ENCODE results near the gene SSBP2. TPM values are rescaled to one million over a fixed set of nuclear protein-coding genes. Genes with fewer than 3 reads are reported as not detected.

SSBP2 gene
- total RNA-seq: 17.6 TPM
- 10 to 100 TPM; 27.9 to 43.0 (median 37.6) TPM for polyA plus RNA-seq

DNA sequence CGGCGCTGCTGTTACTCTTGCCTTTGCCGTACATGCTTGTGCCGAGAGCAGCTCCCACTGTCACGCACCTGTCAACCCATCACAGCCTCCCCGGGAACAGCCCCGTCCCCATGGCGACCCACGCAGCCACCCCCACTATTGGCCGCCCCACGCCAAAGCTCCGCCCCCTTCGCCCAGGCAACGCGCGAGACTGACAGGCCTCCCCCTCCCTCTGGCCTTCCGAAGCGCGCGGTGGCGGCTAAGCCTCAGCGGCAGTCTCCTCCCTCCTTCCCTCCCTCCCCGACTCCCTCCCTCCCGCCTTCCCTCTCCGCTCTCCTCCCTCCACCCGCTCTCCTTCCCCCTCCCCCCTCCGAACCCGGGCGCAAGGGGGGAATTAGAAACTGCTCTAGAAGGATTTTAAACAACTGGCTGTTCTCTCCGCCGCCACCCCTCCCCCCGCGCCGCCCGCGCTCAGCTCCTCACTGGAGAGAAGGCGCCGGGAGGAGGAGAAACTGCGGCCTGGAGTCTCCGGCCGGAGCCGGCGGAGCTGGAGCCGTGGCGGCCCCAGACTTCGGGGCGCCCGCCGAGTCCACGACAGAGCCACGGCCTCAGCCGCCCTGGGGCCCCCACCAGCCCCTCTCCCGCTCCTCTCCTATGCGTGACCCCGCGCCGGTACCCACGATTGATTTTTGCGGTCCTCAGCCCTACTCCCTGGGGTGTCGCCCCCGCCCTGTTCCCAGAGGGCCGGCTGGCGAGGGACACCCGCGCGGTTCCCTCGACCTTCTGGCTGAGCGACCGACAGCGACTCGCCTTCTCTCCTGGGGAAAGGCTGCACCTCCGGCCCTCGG is at the start of gene SSBP2:
Gene SSBP2, minus strand, starts transcription at position 89 of the 827 bp plus-strand sequence. Its CDS starts 55 bp downstream, at position 34.
- Histone ChIP-seq H3K27ac (ENCODE audit: insufficient read depth, low read length, poor library complexity, severe bottlenecking) (peak within 1 kb of the TSS; percentile 79), H3K4me3 (ENCODE audit: low read depth, low read length) (peak within 1 kb of the TSS; percentile 48), H3K4me1 (ENCODE audit: control insufficient read depth, insufficient read depth, low read length, poor library complexity, severe bottlenecking) (peaks cover 17% of the 10 kb centered on the region), H3K36me3 (ENCODE audit: control insufficient read depth, insufficient read depth, low read length) (no peaks in the 10 kb centered on the region), H3K27me3 (ENCODE audit: control insufficient read depth, insufficient read depth, low read length) (peaks cover 7% of the 10 kb centered on the region), H3K9me3 (ENCODE audit: control insufficient read depth in 2 of 2, low read length in 2 of 2) (no peaks in the 10 kb centered on the region)
- Mint-ChIP-seq H3K36me3 (no peaks in the 10 kb centered on the region), H3K4me1 (peaks cover 16 to 27% (median 21%) of the 10 kb centered on the region in 4 donors), H3K27me3 (peaks cover 37% of the 10 kb centered on the region), H3K9me3 (peaks cover 0 to 2% (median 0%) of the 10 kb centered on the region in 7 donors), H3K27ac (peak within 1 kb of the TSS; percentile 79 to 92 (median 91)), H3K4me3 (peak within 1 kb of the TSS; percentile 95 to 98 (median 96))
- DNase-seq (peak; percentile 99), ATAC-seq (ENCODE audit: low read depth in 2 of 2) (peak; percentile 91)

DNA sequence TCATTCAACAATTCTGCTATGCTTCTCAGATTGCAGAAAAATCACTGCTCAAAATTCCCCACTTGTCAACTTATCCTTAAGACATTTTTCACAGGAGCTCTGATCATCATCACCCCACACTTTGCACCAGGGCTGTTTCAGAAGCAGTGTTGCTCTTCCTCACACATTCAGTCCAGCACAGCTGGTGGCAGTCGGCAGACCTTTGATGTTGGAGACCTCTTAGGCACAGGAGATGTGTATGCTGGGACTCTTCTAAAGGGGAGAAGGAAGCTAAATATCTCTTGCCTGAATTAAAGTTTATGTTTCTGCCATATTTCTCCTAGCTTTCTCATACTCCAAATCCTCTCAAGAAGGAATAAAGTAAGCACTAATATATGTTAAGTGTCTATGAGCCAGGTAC is 44.8 kb upstream of the SSBP2 start:
- Mint-ChIP-seq H3K27ac (no peak overlapping the region), H3K27me3 (peaks cover 24% of the 10 kb centered on the region), H3K36me3 (no peaks in the 10 kb centered on the region), H3K4me1 (peaks cover 0 to 7% (median 3%) of the 10 kb centered on the region in 4 donors), H3K9me3 (no peaks in the 10 kb centered on the region), H3K4me3 (no peak overlapping the region)
- Histone ChIP-seq H3K27ac (ENCODE audit: insufficient read depth, low read length, poor library complexity, severe bottlenecking) (no peak overlapping the region), H3K4me3 (ENCODE audit: low read depth, low read length) (no peak overlapping the region), H3K4me1 (ENCODE audit: control insufficient read depth, insufficient read depth, low read length, poor library complexity, severe bottlenecking) (no peaks in the 10 kb centered on the region), H3K9me3 (ENCODE audit: control insufficient read depth in 2 of 2, low read length in 2 of 2) (no peaks in the 10 kb centered on the region), H3K36me3 (ENCODE audit: control insufficient read depth, insufficient read depth, low read length) (no peaks in the 10 kb centered on the region), H3K27me3 (ENCODE audit: control insufficient read depth, insufficient read depth, low read length) (no peaks in the 10 kb centered on the region)
- DNase-seq: no peak
- ATAC-seq (ENCODE audit: low read depth in 2 of 2): no peak

DNA sequence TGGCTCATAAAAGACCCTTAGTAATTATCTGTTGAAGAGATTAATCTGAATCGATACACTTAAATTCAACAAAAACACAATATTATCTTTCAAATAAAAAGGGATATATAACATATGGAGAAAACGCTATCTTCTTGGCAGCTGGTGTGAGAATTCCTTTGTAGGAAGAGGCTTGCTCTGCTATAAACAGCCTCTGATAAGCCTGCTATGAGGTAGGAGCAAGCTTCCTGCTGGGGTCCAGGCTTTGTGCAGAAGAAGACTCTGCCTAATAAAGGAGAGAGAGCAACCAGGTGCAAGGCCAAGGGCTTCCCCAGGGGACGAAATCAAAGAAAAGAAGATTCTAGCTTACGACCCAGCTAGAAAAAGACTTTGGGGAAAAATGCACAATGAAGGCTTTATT is 43.3 kb upstream of the SSBP2 start:
- H3K4me3 Mint-ChIP-seq: no peak overlapping the region
- Histone ChIP-seq H3K27ac (ENCODE audit: insufficient read depth, low read length, poor library complexity, severe bottlenecking) (no peak overlapping the region), H3K4me3 (ENCODE audit: low read depth, low read length) (no peak overlapping the region), H3K4me1 (ENCODE audit: control insufficient read depth, insufficient read depth, low read length, poor library complexity, severe bottlenecking) (no peaks in the 10 kb centered on the region), H3K36me3 (ENCODE audit: control insufficient read depth, insufficient read depth, low read length) (no peaks in the 10 kb centered on the region), H3K27me3 (ENCODE audit: control insufficient read depth, insufficient read depth, low read length) (no peaks in the 10 kb centered on the region), H3K9me3 (ENCODE audit: control insufficient read depth in 2 of 2, low read length in 2 of 2) (no peaks in the 10 kb centered on the region)
- no peak overlapping the region for H3K27ac Mint-ChIP-seq
- no peak for ATAC-seq (ENCODE audit: low read depth in 2 of 2)
- no peak for DNase-seq
- peaks cover 0 to 4% (median 2%) of the 10 kb centered on the region in 4 donors for H3K4me1 Mint-ChIP-seq
- no peaks in the 10 kb centered on the region for H3K9me3 Mint-ChIP-seq
- H3K36me3 Mint-ChIP-seq: no peaks in the 10 kb centered on the region
- peaks cover 20% of the 10 kb centered on the region for H3K27me3 Mint-ChIP-seq

DNA sequence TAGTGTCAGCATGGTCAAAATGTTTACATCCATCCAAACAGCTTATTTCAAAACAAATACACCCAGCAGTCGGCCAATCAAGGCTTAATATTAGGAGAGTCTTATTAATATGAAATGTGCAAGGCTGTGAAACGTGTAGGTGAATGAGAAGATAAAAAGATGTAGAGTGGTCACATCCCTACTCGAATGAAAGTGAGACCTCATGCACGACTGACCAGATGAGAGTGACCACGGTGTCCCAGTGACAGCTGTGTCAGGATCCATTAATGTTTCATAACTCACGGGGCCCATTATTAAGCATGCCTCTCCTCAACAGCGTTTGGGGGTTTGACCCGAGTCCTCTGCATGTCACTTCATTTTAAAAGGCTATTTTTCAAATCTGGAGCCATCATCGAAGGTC is 39.4 kb upstream of the SSBP2 start:
- no peaks in the 10 kb centered on the region for H3K36me3 ChIP-seq (ENCODE audit: control insufficient read depth, insufficient read depth, low read length)
- DNase-seq (no peak), ATAC-seq (ENCODE audit: low read depth in 2 of 2) (no peak)
- H3K4me1 ChIP-seq (ENCODE audit: control insufficient read depth, insufficient read depth, low read length, poor library complexity, severe bottlenecking): peaks cover 4% of the 10 kb centered on the region
- peaks cover 9% of the 10 kb centered on the region for H3K27me3 Mint-ChIP-seq
- no peaks in the 10 kb centered on the region for H3K27me3 ChIP-seq (ENCODE audit: control insufficient read depth, insufficient read depth, low read length)
- H3K9me3 ChIP-seq (ENCODE audit: control insufficient read depth in 2 of 2, low read length in 2 of 2): no peaks in the 10 kb centered on the region
- H3K9me3 Mint-ChIP-seq: no peaks in the 10 kb centered on the region
- peaks cover 3 to 12% (median 12%) of the 10 kb centered on the region in 4 donors for H3K4me1 Mint-ChIP-seq
- no peak overlapping the region for H3K4me3 ChIP-seq (ENCODE audit: low read depth, low read length)
- H3K36me3 Mint-ChIP-seq: no peaks in the 10 kb centered on the region
- H3K27ac Mint-ChIP-seq: peak overlapping the region in 1 of 3 donors; percentile 76
- H3K27ac ChIP-seq (ENCODE audit: insufficient read depth, low read length, poor library complexity, severe bottlenecking): no peak overlapping the region
- H3K4me3 Mint-ChIP-seq: no peak overlapping the region

DNA sequence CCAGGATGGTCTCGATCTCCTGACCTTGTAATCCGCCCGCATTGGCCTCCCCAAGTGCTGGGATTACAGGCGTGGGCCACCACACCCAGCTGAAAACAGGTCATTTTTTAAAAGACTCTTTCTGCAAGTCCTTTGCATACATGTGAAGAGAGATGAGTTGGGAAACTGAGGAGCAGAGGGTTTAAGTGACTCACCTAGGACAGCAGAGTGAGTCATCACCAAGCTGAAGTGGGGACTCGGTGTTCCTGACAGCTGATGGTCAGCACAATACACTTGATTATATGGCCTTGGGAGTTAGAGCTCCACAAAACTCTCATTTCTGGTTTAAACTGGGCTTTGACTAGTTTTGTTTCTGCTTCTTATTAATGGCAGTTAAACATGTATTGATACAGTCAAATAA is 38.1 kb upstream of the SSBP2 start:
- H3K4me3 Mint-ChIP-seq: no peak overlapping the region
- H3K36me3 Mint-ChIP-seq: no peaks in the 10 kb centered on the region
- H3K27ac Mint-ChIP-seq: no peak overlapping the region

DNA sequence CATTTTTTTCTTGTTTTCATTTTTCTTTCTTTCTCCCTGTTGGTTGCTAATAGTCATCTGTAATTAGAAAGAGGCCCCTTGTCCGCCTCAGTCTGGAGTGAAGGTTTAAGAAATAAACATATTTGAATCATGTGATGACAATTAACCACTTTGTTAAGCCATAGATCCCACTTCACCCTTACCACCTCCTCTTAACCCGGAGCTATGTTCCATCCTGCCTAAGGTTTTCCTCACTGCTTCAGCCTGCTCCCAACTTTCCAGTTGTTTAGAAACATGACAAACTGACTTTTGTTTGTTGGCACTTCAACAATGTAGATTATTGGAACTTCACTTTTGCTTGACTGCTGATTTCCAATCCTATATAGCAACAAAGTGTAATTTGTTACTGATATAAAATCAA is 37.4 kb upstream of the SSBP2 start:
- no peaks in the 10 kb centered on the region for H3K36me3 ChIP-seq (ENCODE audit: control insufficient read depth, insufficient read depth, low read length)
- Mint-ChIP-seq H3K27me3 (peaks cover 4% of the 10 kb centered on the region), H3K4me1 (peaks cover 4 to 16% (median 10%) of the 10 kb centered on the region in 4 donors), H3K9me3 (no peaks in the 10 kb centered on the region), H3K4me3 (no peak overlapping the region), H3K27ac (no peak overlapping the region), H3K36me3 (no peaks in the 10 kb centered on the region)
- H3K4me3 ChIP-seq (ENCODE audit: low read depth, low read length): no peak overlapping the region
- H3K27ac ChIP-seq (ENCODE audit: insufficient read depth, low read length, poor library complexity, severe bottlenecking): no peak overlapping the region
- ATAC-seq (ENCODE audit: low read depth in 2 of 2): no peak
- H3K27me3 ChIP-seq (ENCODE audit: control insufficient read depth, insufficient read depth, low read length): no peaks in the 10 kb centered on the region
- DNase-seq: no peak
- no peaks in the 10 kb centered on the region for H3K9me3 ChIP-seq (ENCODE audit: control insufficient read depth in 2 of 2, low read length in 2 of 2)
- peaks cover 4% of the 10 kb centered on the region for H3K4me1 ChIP-seq (ENCODE audit: control insufficient read depth, insufficient read depth, low read length, poor library complexity, severe bottlenecking)

More for the DNA sequence above, 38.1 kb upstream of the SSBP2 start:
- ATAC-seq (ENCODE audit: low read depth in 2 of 2): no peak
- no peak overlapping the region for H3K27ac ChIP-seq (ENCODE audit: insufficient read depth, low read length, poor library complexity, severe bottlenecking)
- no peaks in the 10 kb centered on the region for H3K9me3 ChIP-seq (ENCODE audit: control insufficient read depth in 2 of 2, low read length in 2 of 2)
- H3K4me1 ChIP-seq (ENCODE audit: control insufficient read depth, insufficient read depth, low read length, poor library complexity, severe bottlenecking): peaks cover 4% of the 10 kb centered on the region
- Mint-ChIP-seq H3K27me3 (peaks cover 4% of the 10 kb centered on the region), H3K4me1 (peaks cover 4 to 14% (median 12%) of the 10 kb centered on the region in 4 donors), H3K9me3 (no peaks in the 10 kb centered on the region)
- no peak overlapping the region for H3K4me3 ChIP-seq (ENCODE audit: low read depth, low read length)
- DNase-seq: no peak
- no peaks in the 10 kb centered on the region for H3K27me3 ChIP-seq (ENCODE audit: control insufficient read depth, insufficient read depth, low read length)
- H3K36me3 ChIP-seq (ENCODE audit: control insufficient read depth, insufficient read depth, low read length): no peaks in the 10 kb centered on the region

DNA sequence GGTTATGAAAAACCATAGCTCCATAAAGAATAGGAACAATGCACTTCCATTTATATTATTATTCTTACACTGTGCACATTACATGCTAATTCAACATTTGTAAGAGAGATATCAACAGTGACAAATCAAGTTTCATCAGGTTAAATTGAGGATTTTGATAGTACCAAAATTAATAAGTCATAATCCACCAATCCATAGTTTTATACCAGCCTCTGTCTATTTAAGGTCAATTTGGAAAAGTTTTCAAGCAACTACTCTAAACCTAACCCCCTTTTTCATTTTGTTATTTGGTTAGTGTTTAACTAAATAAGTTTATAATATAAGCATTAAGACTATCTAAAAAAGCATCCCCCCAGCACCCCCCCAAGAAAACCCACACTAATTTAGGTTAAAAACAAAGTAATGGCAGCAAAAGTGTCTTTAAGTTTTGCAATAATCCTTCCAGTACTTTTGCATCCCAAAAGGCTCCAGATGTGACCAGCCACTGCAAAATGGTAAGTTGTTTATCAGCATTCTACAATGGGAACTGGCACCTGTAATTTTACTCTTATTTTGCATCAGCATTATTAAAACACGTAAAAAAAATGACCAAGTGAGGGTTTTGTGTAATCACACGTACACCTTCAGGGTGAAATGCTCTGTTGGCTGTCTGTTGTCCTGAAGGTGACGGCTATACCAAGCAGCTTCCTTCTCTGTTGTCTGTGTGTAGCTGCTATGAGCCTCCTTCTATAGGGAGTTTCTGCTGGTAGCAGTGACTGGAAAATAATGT is 36.8 kb upstream of the SSBP2 start:
- ATAC-seq (ENCODE audit: low read depth in 2 of 2) (no peak), DNase-seq (no peak)
- peaks cover 4 to 17% (median 10%) of the 10 kb centered on the region in 4 donors for H3K4me1 Mint-ChIP-seq
- no peaks in the 10 kb centered on the region for H3K27me3 ChIP-seq (ENCODE audit: control insufficient read depth, insufficient read depth, low read length)
- H3K9me3 ChIP-seq (ENCODE audit: control insufficient read depth in 2 of 2, low read length in 2 of 2): no peaks in the 10 kb centered on the region
- H3K4me3 Mint-ChIP-seq: no peak overlapping the region
- peaks cover 4% of the 10 kb centered on the region for H3K4me1 ChIP-seq (ENCODE audit: control insufficient read depth, insufficient read depth, low read length, poor library complexity, severe bottlenecking)
- peaks cover 4% of the 10 kb centered on the region for H3K27me3 Mint-ChIP-seq
- H3K36me3 Mint-ChIP-seq: no peaks in the 10 kb centered on the region
- no peak overlapping the region for H3K27ac ChIP-seq (ENCODE audit: insufficient read depth, low read length, poor library complexity, severe bottlenecking)
- no peaks in the 10 kb centered on the region for H3K36me3 ChIP-seq (ENCODE audit: control insufficient read depth, insufficient read depth, low read length)
- H3K9me3 Mint-ChIP-seq: no peaks in the 10 kb centered on the region
- H3K27ac Mint-ChIP-seq: no peak overlapping the region
- H3K4me3 ChIP-seq (ENCODE audit: low read depth, low read length): no peak overlapping the region
